IgD-negative memory B cell (primary cell): ENCODE results near the gene FAF1. TPM values are rescaled to one million over a fixed set of nuclear protein-coding genes. Genes with fewer than 3 reads are reported as not detected.

ENCODE experiments used
- H3K27ac Mint-ChIP-seq, 3 donors: one replicate each; pipeline ENCODE4 v1.8.0; 2020 to 2022; ENCODE audit warnings: mild to moderate bottlenecking in 3 of 3, mixed read lengths in 3 of 3, moderate library complexity in 1 of 3
- H3K27me3 Mint-ChIP-seq: one replicate; pipeline ENCODE4 v1.8.0; 2021; ENCODE audit warnings: mixed read lengths
- H3K36me3 Mint-ChIP-seq: one replicate; pipeline ENCODE4 v1.8.0; 2020; ENCODE audit warnings: mild to moderate bottlenecking, mixed read lengths
- H3K4me1 Mint-ChIP-seq, 3 donors: one replicate each; pipeline ENCODE4 v1.8.0; 2020 to 2022; ENCODE audit warnings: mixed read lengths in 3 of 3, mild to moderate bottlenecking in 1 of 3
- H3K4me3 Mint-ChIP-seq, 4 donors: one replicate each; pipeline ENCODE4 v1.8.0; 2020 to 2022; ENCODE audit warnings: mild to moderate bottlenecking in 4 of 4, mixed read lengths in 4 of 4, moderate library complexity in 3 of 4
- H3K9me3 Mint-ChIP-seq, 3 donors: one replicate each; pipeline ENCODE4 v1.8.0; 2020 to 2021; ENCODE audit warnings: mixed read lengths in 3 of 3, mild to moderate bottlenecking in 1 of 3
- polyA plus RNA-seq: library from polyadenylated mRNA; unstranded; fragments of 300-500 nt; fragmentation: Illumina TruSeq; gene quantifications from one replicate; pipeline ENCODE4 v1.2.3, GENCODE V29; 2021

Gene FAF1
- polyA plus RNA-seq, 1 donor from 2014 or later, result 26.3 TPM

DNA sequence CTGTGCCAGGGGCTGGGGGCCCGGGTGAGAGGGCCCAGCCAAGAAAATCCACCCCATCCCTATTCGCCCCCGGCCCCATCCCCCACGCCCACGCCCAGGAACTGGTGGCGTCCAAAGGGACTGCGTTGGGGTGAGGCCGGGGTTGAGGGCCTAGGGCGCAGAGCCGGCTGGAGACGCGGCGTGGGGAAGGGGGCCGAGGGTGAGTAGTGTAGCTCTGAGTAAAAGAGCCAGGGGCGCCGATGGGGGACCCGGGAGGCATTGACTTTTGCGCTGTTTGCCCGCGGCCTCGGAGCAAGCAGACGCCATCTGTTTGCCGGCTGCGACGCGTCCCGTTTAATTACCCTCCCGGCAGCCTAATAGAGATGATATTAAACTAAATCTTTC, 533.4 kb downstream of the FAF1 start:
- Mint-ChIP-seq H3K27ac (peak overlapping the region; percentile 43 to 95 (median 63)), H3K9me3 (peaks cover 0 to 8% (median 2%) of the 10 kb centered on the region in 3 donors), H3K27me3 (peaks cover 82% of the 10 kb centered on the region), H3K4me1 (peaks cover 10 to 20% (median 17%) of the 10 kb centered on the region in 3 donors), H3K36me3 (no peaks in the 10 kb centered on the region), H3K4me3 (peak overlapping the region in 1 of 4 donors; percentile 8)

DNA sequence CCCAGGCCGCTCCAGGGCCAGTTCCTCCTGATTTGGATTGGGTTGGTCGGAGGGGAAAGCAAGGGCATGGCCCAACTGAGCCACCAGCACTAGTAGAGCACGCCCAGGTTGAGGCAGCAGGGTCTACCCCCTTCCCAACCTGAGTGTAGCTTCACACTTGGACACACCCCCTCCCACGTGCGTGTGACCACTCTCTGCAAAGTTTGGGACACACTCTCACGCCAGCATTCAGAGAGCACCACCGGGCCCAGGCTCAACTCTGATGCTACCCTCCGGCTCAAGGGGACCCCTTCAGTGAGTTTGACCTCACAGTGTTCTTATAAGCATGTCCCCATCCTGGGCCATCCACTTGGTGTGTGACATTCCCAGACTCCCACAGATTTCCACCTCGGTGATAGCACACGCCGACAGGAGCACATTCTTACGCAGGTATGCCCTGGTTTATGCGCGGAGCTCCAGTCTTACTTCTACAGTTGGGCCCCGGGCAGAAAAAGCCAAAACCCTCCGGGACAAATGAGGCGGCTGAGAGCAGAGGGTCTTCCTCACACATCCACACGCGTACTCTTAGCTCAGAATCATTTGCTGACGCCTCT, 533.9 kb downstream of the FAF1 start:
- H3K4me1 Mint-ChIP-seq, result peaks cover 10 to 22% (median 17%) of the 10 kb centered on the region in 3 donors
- H3K27me3 Mint-ChIP-seq, result peaks cover 82% of the 10 kb centered on the region
- H3K4me3 Mint-ChIP-seq, result peak overlapping the region; percentile 8 to 70 (median 42)
- no peaks in the 10 kb centered on the region for H3K36me3 Mint-ChIP-seq
- H3K9me3 Mint-ChIP-seq, result peaks cover 0 to 8% (median 2%) of the 10 kb centered on the region in 3 donors
- H3K27ac Mint-ChIP-seq, result peak overlapping the region; percentile 43 to 93 (median 63)

DNA sequence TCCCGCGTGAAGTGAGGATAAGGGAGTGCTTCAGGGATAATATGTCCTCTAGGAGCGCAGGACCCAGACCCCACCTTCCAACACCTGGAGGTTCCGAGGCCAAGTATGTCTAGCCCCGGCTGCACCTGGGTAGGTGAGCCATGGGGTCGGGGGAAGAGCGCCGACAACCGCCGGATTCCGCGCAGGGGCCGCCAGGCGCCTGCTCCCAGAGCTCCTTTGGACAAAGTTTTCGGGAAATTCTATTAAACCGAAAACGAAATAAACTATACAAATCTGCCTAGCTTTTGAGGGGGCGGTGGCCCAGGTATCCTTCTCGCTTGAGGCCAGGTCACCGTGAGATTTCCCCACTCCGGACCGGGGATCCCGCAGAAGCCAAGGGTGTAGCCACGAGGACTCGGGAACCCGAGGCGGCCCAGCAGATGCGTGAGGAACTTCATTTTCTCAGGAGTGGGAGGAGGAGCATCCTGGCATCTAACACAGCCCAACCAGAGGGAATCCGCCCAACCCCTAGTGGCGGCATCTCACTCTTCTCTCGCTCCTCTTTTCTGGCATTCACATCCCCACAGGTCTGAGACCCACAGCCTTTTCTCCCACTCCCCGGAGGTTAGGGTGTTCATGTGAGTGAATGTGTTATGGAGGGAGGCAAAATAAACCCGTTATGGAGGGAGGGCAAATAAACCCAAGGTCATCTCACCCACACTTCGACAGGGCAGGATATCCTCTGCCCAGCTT, 534.5 kb downstream of the FAF1 start:
- peak overlapping the region; percentile 43 to 93 (median 63) for H3K27ac Mint-ChIP-seq
- peaks cover 77% of the 10 kb centered on the region for H3K27me3 Mint-ChIP-seq
- peaks cover 0 to 8% (median 2%) of the 10 kb centered on the region in 3 donors for H3K9me3 Mint-ChIP-seq
- no peaks in the 10 kb centered on the region for H3K36me3 Mint-ChIP-seq
- peak overlapping the region; percentile 21 to 89 (median 65) for H3K4me3 Mint-ChIP-seq
- peaks cover 10 to 22% (median 19%) of the 10 kb centered on the region in 3 donors for H3K4me1 Mint-ChIP-seq

DNA sequence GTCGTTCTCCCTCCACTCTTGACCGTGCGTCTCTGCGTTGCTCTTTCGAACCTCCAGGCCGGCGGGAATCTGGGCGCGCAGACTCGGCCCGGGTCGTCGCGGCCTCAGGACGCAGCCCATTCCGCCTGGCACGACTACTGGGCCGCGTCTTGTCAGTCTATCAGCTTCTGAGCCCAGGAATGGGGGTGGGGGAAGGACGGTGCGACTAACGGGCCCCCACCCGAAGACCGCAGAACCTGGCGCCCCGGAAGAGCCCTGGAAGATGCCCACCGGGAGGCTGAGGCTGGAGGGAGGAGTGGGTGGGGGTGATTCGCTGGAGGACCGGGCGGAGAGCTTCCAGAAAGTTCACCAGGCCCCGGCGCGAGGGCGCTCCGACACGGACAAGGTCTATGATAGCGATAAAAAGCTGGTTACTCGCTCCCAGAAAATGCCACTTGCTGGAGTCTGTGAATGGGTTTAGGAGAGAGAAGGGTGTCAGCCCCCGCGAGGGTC, 535.1 kb downstream of the FAF1 start:
- H3K36me3 Mint-ChIP-seq, result no peaks in the 10 kb centered on the region
- peaks cover 14 to 25% (median 21%) of the 10 kb centered on the region in 3 donors for H3K4me1 Mint-ChIP-seq
- H3K27ac Mint-ChIP-seq, result peak overlapping the region in 2 of 3 donors; percentile 88 to 93

DNA sequence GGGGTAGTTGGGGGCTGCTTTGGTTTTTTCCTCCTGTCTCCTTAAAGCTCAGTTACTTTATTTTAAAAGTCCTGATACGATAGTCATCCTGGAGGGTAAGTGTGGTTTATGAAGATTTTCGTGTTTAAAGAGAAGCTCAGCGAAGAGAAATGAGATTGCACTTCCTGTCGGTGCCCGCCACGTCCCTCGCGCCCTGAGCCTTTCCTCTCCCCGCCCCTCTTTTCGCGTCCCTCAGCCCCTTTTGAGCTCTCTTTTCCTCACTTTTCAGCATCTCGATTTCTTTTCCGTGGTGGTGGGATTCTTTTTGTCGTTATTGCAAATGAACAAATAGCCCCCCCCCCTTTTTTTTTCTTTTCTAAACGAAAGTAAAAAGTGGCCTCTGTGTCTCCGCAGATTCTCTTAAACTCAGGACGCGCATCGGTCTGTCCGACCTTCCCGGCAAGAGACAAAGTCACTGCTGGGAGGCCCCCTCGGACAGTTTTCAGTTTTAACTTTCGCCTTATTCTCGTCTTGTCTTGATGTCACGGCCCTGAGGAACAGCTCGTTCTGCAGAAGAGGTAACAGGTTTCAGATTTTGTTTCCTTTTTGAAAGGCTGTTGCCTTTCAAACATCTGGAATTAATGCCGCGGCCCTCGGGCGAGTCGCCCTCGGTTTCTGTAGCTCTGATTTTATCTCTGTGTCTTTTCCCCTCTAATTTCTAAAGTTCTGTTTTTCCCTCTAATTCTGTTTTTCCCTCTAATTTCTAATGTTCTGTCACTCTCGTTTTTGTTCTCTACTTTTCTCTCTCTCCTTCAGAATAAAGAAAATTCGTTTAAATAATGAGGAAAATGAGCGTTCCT, 535.8 kb downstream of the FAF1 start:
- peak overlapping the region; percentile 77 to 93 (median 88) for H3K27ac Mint-ChIP-seq
- peaks cover 0 to 15% (median 2%) of the 10 kb centered on the region in 3 donors for H3K9me3 Mint-ChIP-seq
- peaks cover 83% of the 10 kb centered on the region for H3K27me3 Mint-ChIP-seq
- H3K4me1 Mint-ChIP-seq, result peaks cover 17 to 29% (median 23%) of the 10 kb centered on the region in 3 donors
- H3K4me3 Mint-ChIP-seq, result peak overlapping the region; percentile 83 to 92 (median 90)
- no peaks in the 10 kb centered on the region for H3K36me3 Mint-ChIP-seq

More for the DNA sequence above, 535.1 kb downstream of the FAF1 start:
- Mint-ChIP-seq H3K4me3 (peak overlapping the region; percentile 83 to 92 (median 90)), H3K27me3 (peaks cover 78% of the 10 kb centered on the region), H3K9me3 (peaks cover 0 to 12% (median 2%) of the 10 kb centered on the region in 3 donors)

DNA sequence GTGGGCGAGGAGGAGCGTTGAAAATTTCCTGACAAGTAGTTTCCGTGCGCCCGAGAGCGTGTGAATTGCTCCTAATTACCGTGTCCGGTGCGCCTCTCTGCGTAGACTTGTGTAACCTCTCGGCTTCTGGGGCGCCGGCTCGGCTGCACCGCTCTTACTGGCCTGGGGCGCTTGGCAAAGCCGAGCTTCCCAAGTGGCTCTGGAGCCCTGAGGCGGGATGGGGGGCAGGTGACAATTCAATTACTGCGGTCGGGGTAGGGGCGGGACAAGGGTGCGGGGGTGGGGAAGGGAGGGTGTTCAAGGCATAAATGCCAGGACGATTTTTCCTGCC, 536.4 kb downstream of the FAF1 start:
- peak overlapping the region; percentile 83 to 92 (median 90) for H3K4me3 Mint-ChIP-seq
- no peaks in the 10 kb centered on the region for H3K36me3 Mint-ChIP-seq
- peak overlapping the region; percentile 77 to 93 (median 88) for H3K27ac Mint-ChIP-seq
- peaks cover 79% of the 10 kb centered on the region for H3K27me3 Mint-ChIP-seq
- peaks cover 17 to 29% (median 23%) of the 10 kb centered on the region in 3 donors for H3K4me1 Mint-ChIP-seq
- H3K9me3 Mint-ChIP-seq, result peaks cover 0 to 15% (median 2%) of the 10 kb centered on the region in 3 donors

DNA sequence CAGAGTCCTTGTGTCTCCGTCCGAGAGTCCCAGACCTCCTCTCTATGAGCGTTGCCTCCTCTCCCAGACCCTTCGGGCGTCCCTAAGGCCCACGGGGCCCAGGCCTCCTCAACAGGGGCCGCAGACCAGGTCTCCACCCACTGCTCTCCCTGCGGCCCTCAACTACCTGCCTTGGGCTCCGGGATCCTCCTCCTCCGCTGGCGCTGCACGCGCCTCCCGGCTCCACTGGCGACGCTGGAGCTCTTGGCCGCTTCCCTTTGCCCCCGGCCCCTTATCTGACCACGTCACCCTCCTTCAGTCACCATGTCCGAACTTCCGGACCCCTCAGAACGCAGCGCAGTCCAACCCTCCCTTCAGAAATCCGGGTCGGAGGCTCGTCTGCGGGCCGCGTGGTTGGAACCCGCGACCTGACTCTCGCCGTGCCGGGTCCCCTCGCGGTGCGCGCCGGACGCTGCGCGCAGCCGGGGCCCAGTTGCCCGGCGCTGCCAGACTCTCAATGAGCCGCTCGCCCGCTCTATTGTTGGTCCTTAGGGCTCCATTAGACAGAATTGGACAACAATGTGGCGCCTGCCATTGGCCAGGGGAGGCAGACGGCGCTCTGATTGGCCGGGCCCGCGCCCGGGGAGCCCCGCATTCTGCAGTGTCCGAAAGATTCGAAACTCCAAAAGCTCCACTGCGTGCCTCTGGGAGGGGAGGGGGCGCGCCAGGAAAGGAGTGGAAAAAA, 537.0 kb downstream of the FAF1 start, which contains the start of gene DMRTA2:
DMRTA2 (minus strand) TSS at position 498 of the 724 bp plus-strand sequence. CDS start 1,907 bp downstream, outside the sequence.
- H3K4me1 Mint-ChIP-seq, result peaks cover 17 to 29% (median 23%) of the 10 kb centered on the region in 3 donors
- peak within 1 kb of the TSS; percentile 83 to 92 (median 90) for H3K4me3 Mint-ChIP-seq
- peak within 1 kb of the TSS; percentile 77 to 93 (median 88) for H3K27ac Mint-ChIP-seq
- no peaks in the 10 kb centered on the region for H3K36me3 Mint-ChIP-seq
- H3K27me3 Mint-ChIP-seq, result peaks cover 81% of the 10 kb centered on the region
- peaks cover 0 to 15% (median 2%) of the 10 kb centered on the region in 3 donors for H3K9me3 Mint-ChIP-seq

DNA sequence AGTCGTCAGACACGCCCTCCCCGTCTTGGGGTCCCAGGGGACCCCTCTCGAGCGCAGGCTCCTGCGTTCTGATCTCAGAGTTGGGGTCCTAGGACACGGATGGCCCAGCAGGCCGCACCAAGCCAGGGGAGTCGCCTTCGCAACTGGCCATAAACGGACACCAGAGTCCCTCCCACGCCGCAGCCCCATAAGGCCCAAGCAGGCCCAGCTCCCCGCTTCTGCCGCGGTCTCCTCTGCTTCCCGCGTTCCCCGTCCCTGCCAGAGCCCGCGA, 537.5 kb downstream of the FAF1 start:
- Mint-ChIP-seq H3K4me1 (peaks cover 19 to 33% (median 24%) of the 10 kb centered on the region in 3 donors), H3K36me3 (no peaks in the 10 kb centered on the region), H3K4me3 (peak overlapping the region in 3 of 4 donors; percentile 53 to 89 (median 65)), H3K27ac (peak overlapping the region; percentile 0 to 93 (median 88)), H3K27me3 (peaks cover 80% of the 10 kb centered on the region), H3K9me3 (peaks cover 0 to 15% (median 2%) of the 10 kb centered on the region in 3 donors)

DNA sequence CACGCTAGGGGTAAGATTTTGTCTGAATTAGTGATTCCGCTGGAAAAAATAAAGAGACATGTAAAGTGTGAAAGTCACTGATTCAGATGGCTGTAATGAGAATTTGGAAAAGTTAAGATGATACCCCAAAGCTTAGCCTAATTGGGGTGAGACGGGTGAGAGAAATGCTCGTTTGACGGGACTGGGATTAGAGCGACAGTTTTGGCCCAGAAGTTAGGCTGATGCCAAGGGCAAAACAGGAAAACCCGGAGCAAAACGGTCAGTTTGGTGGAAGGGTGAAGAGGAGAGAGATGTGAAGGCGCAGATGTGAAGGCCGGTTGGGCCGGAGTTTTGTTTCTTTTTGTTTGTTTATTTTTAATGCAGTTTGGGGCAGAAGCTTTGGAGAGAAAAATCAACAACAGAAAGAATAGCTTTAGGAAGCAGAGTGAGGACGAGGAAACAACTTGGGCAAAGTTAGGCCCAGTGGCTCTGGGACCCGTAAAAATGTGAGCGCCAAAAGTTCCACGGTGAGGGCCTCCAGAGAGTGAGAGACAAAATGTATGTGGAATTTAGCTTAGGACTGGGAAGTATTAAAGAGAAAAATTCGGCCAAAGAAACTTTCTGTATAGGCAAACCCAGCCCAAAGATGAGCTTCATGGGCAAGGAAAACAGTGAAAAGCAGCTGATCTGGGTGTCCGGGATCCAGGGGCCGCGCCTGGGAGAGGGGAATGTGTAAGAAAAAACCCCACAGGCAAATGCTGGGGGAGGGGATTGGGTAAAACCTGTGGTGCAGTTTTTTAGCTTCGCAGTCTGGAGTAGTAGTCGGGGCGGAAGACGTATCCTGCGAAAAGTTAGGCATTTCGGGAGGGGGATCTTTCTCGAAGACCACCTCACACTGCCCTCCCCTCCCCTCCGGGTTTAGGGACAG, 538.0 kb downstream of the FAF1 start:
- Mint-ChIP-seq H3K4me3 (peak overlapping the region; percentile 38 to 89 (median 68)), H3K9me3 (peaks cover 0 to 11% (median 0%) of the 10 kb centered on the region in 3 donors), H3K4me1 (peaks cover 20 to 35% (median 26%) of the 10 kb centered on the region in 3 donors), H3K27me3 (peaks cover 79% of the 10 kb centered on the region), H3K36me3 (no peaks in the 10 kb centered on the region), H3K27ac (peak overlapping the region; percentile 0 to 93 (median 88))

DNA sequence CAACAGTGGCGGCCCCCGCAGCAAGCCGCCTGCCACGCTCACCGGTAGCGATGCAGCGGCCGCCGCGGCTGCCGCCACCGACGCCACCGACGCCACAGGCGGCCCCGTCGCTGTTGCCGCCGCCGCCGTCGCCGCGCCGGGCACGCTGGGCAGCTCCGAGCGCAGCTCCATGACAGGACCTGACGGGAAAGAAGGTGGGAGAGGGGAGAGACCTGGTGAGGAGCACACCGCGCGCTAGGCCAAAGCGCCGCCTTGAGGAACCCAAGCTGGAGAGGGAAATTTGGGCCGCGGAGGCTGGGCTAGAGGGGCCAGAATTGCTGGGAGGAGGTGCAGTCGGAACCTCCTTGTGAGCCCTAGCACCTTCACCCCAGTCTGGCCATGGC, 538.7 kb downstream of the FAF1 start:
- Mint-ChIP-seq H3K4me3 (peak overlapping the region in 2 of 4 donors; percentile 58 to 89), H3K9me3 (peaks cover 0 to 10% (median 0%) of the 10 kb centered on the region in 3 donors), H3K27ac (peak overlapping the region in 2 of 3 donors; percentile 88 to 93), H3K4me1 (peaks cover 20 to 35% (median 29%) of the 10 kb centered on the region in 3 donors), H3K27me3 (peaks cover 80% of the 10 kb centered on the region), H3K36me3 (peaks cover 1% of the 10 kb centered on the region)

DNA sequence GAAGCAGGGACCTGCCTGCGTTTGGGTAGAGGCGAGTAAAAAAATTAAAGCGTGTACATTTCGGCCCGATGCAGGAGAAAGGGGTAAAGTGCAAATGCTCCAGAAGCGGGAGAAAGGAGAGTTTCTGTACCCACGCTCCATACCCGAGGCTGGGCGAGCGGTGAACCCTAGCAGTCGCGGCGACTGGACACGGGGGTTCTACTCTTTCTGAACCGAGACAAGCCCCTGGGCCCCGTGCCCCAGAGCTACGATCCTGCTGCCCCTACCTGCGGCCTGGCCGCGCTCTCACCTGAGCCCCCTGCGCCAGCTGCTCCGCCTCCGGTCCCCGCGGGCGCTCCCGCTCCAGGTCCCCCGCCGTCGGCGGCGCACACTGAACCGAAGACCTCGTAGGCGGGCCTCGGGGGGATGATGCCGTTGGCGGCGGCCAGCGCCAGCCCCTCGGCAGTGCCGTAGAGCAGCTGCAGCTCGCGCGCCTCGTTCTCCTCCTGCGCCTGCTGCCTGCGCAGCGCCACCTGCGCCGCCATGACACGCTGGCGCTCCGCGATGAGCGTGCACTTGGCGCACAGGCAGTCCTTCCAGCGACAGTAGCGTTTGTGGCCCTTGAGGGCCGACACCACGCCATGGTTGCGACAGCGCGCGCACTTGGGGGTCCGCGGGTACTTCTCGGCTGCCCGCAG, 539.2 kb downstream of the FAF1 start:
- Mint-ChIP-seq H3K27me3 (peaks cover 80% of the 10 kb centered on the region), H3K4me3 (peak overlapping the region in 2 of 4 donors; percentile 58 to 89), H3K9me3 (peaks cover 0 to 7% (median 0%) of the 10 kb centered on the region in 3 donors), H3K27ac (peak overlapping the region; percentile 82 to 95 (median 88)), H3K4me1 (peaks cover 14 to 35% (median 27%) of the 10 kb centered on the region in 3 donors), H3K36me3 (peaks cover 1% of the 10 kb centered on the region)

DNA sequence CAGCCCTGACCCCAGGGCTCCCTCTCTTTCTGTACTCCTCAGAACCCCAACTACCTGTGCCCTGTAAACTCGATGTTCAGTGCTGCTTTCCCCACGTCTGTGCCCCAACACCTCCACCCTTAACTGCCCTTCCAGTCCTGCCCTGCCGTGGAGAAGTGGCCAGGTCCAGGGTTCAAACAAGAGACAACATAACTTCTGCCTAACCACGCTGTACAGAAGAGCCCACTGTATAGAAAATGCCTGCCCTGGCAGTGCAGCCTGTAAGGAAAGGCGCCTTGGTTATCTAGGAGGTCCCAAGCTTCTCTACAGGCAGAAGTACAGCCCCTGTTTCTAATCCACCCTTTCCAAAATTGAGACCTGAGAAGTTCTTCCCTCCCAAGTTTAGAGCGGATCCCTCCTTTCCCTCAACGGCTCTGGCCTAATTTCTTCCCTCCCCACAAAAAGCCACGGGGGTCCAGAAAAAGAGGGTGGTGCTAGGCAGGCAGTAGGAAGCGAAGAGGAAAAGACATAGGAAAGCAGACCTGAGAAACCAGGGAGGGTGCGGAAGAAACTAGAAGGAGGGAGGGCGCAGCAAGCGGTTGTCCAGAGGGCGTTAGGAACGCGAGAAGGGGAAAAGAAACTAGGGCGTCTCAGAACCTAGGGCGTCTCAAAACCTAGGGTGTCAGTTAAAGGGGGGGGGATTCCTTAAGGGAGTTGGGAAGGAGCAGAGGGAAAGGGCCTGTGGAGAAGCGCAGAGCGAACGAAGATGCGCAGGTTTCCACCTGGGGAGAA, 540.0 kb downstream of the FAF1 start:
- peaks cover 14 to 35% (median 27%) of the 10 kb centered on the region in 3 donors for H3K4me1 Mint-ChIP-seq
- peaks cover 75% of the 10 kb centered on the region for H3K27me3 Mint-ChIP-seq
- H3K27ac Mint-ChIP-seq, result peak overlapping the region; percentile 82 to 95 (median 88)

More for the DNA sequence above, 540.0 kb downstream of the FAF1 start:
- peaks cover 1% of the 10 kb centered on the region for H3K36me3 Mint-ChIP-seq
- H3K4me3 Mint-ChIP-seq, result peak overlapping the region in 3 of 4 donors; percentile 58 to 89 (median 82)
- H3K9me3 Mint-ChIP-seq, result peaks cover 0 to 7% (median 0%) of the 10 kb centered on the region in 3 donors
